H1 (cell line): ENCODE data around the gene OGN. TPM values are rescaled to one million over a fixed set of nuclear protein-coding genes. Genes with fewer than 3 reads are reported as not detected.

Experiments
- CTCF ChIA-PET: fragments of 300-600 bp; sonication (Branson Sonifier 250); formaldehyde crosslinking; loops from one replicate; lab custom pipeline; 2021; ENCODE audit not compliant: partially characterized antibody; lab: Charles Lee
- POLR2A ChIA-PET: fragments of 300-600 bp; sonication (Branson Sonifier 250); formaldehyde crosslinking; loops from one replicate; lab custom pipeline; 2021; ENCODE audit warnings: inconsistent platforms; ENCODE audit not compliant: partially characterized antibody; lab: Charles Lee
- DNase-seq, 2 experiments: peaks; one replicate each; pipeline versions ENCODE4 v3.0.0 to v3.0.0-alpha.2; 2010 to 2022; ENCODE audit warnings: low spot score in 2 of 2, low read depth in 1 of 2, mixed read lengths in 1 of 2
- FAIRE-seq: peaks from 2 replicates; lab custom pipeline; 2011; peaks lifted over from hg19 to GRCh38; lab: Jason Lieb, UNC
- H2AFZ ChIP-seq: 2 replicates; pipeline ENCODE4 v1.8.1; 2012; ENCODE audit warnings: low read length, inconsistent platforms
- H2AK5ac ChIP-seq: 2 replicates; pipeline ENCODE4 v1.6.1; 2013; ENCODE audit warnings: low read depth, low read length
- H2BK120ac ChIP-seq: replicated peaks from 2 replicates; pipeline ENCODE3; 2013; ENCODE audit warnings: low read depth, low read length, inconsistent platforms
- H2BK12ac ChIP-seq: 2 replicates; pipeline ENCODE4 v1.6.1; 2013; ENCODE audit warnings: low read depth, low read length
- H2BK15ac ChIP-seq: 2 replicates; pipeline ENCODE4 v1.6.1; 2013; ENCODE audit warnings: low read length
- H2BK20ac ChIP-seq: 2 replicates; pipeline ENCODE4 v1.6.1; 2013; ENCODE audit warnings: low read length
- H2BK5ac ChIP-seq: 2 replicates; pipeline ENCODE4 v1.6.1; 2013; ENCODE audit warnings: low read depth, low read length
- H3K14ac ChIP-seq: 2 replicates; pipeline ENCODE4 v1.6.1; 2013; ENCODE audit warnings: inconsistent platforms; ENCODE audit not compliant: insufficient read length
- H3K18ac ChIP-seq: 2 replicates; pipeline ENCODE4 v1.6.1; 2013; ENCODE audit warnings: low read length; ENCODE audit errors: extremely low read depth
- H3K23ac ChIP-seq: 2 replicates; pipeline ENCODE4 v1.6.1; 2013; ENCODE audit warnings: inconsistent platforms; ENCODE audit not compliant: insufficient read length
- H3K23me2 ChIP-seq: 2 replicates; pipeline ENCODE4 v1.6.1; 2013; ENCODE audit warnings: low read depth, low read length
- H3K27ac ChIP-seq: 2 replicates; pipeline ENCODE4 v1.6.1; 2011; ENCODE audit warnings: low read depth, low read length, inconsistent platforms
- H3K27me3 ChIP-seq, 4 experiments: replicated peaks in 1 of 4; 1 replicate in 1 of 4; 2 replicates in 3 of 4; pipeline versions ENCODE4 v1.6.1 to v1.8.1; 2011 to 2013; ENCODE audit warnings: low read length in 3 of 4, mild to moderate bottlenecking in 3 of 4, inconsistent platforms in 2 of 4, mixed read lengths in 2 of 4, moderate library complexity in 1 of 4; ENCODE audit not compliant: control insufficient read depth in 3 of 4, insufficient read depth in 3 of 4; ENCODE audit errors: extremely low read depth in 1 of 4
- H3K36me3 ChIP-seq, 4 experiments: 2 replicates each; pipeline versions ENCODE4 v1.6.1 to v1.8.1; 2011 to 2013; ENCODE audit warnings: mild to moderate bottlenecking in 4 of 4, low read length in 3 of 4, moderate library complexity in 2 of 4, control low read depth in 1 of 4, inconsistent platforms in 1 of 4; ENCODE audit not compliant: insufficient read depth in 4 of 4, control insufficient read depth in 2 of 4
- H3K4ac ChIP-seq: replicated peaks from 2 replicates; pipeline ENCODE3; 2013; ENCODE audit warnings: low read length, low read depth, mixed read lengths, inconsistent platforms; ENCODE audit not compliant: insufficient read length
- H3K4me1 ChIP-seq, 4 experiments: replicated peaks in 1 of 4; 1 replicate in 1 of 4; 2 replicates in 3 of 4; pipeline versions ENCODE4 v1.6.1 to v1.8.1; 2011 to 2013; ENCODE audit warnings: low read length in 3 of 4, inconsistent platforms in 2 of 4, mixed read lengths in 1 of 4; ENCODE audit not compliant: insufficient read depth in 4 of 4, control insufficient read depth in 3 of 4
- H3K4me2 ChIP-seq, 2 experiments: 2 replicates each; pipeline versions ENCODE4 v1.6.1 to v1.8.1; 2011 to 2013; ENCODE audit warnings: low read depth in 2 of 2, low read length in 2 of 2, control low read depth in 1 of 2, inconsistent platforms in 1 of 2, mild to moderate bottlenecking in 1 of 2; ENCODE audit not compliant: insufficient read depth in 1 of 2
- H3K4me3 ChIP-seq, 4 experiments: fragments of 200-600, 300-600 bp in 1 of 4; sonication (generic), shearing (Covaris generic), sonication (Bioruptor Twin) in 1 of 4; 2 replicates each; pipeline versions ENCODE4 v1.5.1 to v1.8.1; 2011 to 2016; ENCODE audit warnings: low read length in 4 of 4, low read depth in 3 of 4, control low read depth in 2 of 4, inconsistent platforms in 2 of 4, mild to moderate bottlenecking in 2 of 4, mixed read lengths in 1 of 4, moderate library complexity in 1 of 4; ENCODE audit not compliant: insufficient read depth in 2 of 4; ENCODE audit errors: extremely low read depth in 1 of 4
- H3K56ac ChIP-seq: replicated peaks from 2 replicates; pipeline ENCODE3; 2013; ENCODE audit warnings: low read depth, mild to moderate bottlenecking, mixed read lengths, low read length, inconsistent platforms; ENCODE audit not compliant: insufficient read length
- H3K79me1 ChIP-seq: 2 replicates; pipeline ENCODE4 v1.6.1; 2013; ENCODE audit warnings: low read depth, low read length, control low read depth
- H3K79me2 ChIP-seq, 2 experiments: 2 replicates each; pipeline versions ENCODE4 v1.6.1 to v1.8.1; 2012 to 2013; ENCODE audit warnings: low read length in 2 of 2, mild to moderate bottlenecking in 2 of 2, inconsistent platforms in 1 of 2; ENCODE audit not compliant: insufficient read depth in 2 of 2, control insufficient read depth in 1 of 2
- H3K9ac ChIP-seq, 4 experiments: replicated peaks in 1 of 4; 1 replicate in 1 of 4; 2 replicates in 3 of 4; pipeline versions ENCODE4 v1.6.1 to v1.8.1; 2011 to 2013; ENCODE audit warnings: low read depth in 3 of 4, low read length in 3 of 4, control low read depth in 2 of 4, mild to moderate bottlenecking in 2 of 4, moderate library complexity in 2 of 4, inconsistent platforms in 1 of 4; ENCODE audit errors: extremely low read depth in 1 of 4
- H3K9me3 ChIP-seq, 2 experiments: 2 replicates each; pipeline versions ENCODE4 v1.6.1 to v1.8.1; 2012 to 2013; ENCODE audit warnings: mild to moderate bottlenecking in 2 of 2, moderate library complexity in 2 of 2, control low read depth in 1 of 2, inconsistent platforms in 1 of 2, low read depth in 1 of 2, low read length in 1 of 2, mixed read lengths in 1 of 2; ENCODE audit not compliant: insufficient read depth in 2 of 2
- H4K20me1 ChIP-seq, 2 experiments: replicated peaks in 1 of 2; 2 replicates each; pipeline versions ENCODE3 to v1.8.1; 2011 to 2013; ENCODE audit warnings: inconsistent platforms in 2 of 2, low read length in 2 of 2, mild to moderate bottlenecking in 1 of 2; ENCODE audit not compliant: insufficient read depth in 2 of 2, control insufficient read depth in 1 of 2
- H4K5ac ChIP-seq: 2 replicates; pipeline ENCODE4 v1.6.1; 2013; ENCODE audit warnings: low read length, low read depth, mixed read lengths, inconsistent platforms; ENCODE audit not compliant: insufficient read length
- H4K8ac ChIP-seq: 2 replicates; pipeline ENCODE4 v1.8.0; 2013; ENCODE audit warnings: mild to moderate bottlenecking, moderate library complexity, low read length, inconsistent platforms; ENCODE audit not compliant: insufficient read depth; ENCODE audit errors: extremely low read depth
- H4K91ac ChIP-seq: replicated peaks from 2 replicates; pipeline ENCODE3; 2013; ENCODE audit warnings: low read length, mixed read lengths, inconsistent platforms; ENCODE audit not compliant: insufficient read length
- ASH2L ChIP-seq: fragments of 200-600, 300-600 bp; sonication (generic); IDR thresholded peaks from one replicate; pipeline ENCODE4 v1.7.1; 2017; ENCODE audit warnings: low read length
- KDM1A ChIP-seq: fragments of 200-600, 300-600 bp; sonication (generic); IDR thresholded peaks from 2 replicates; pipeline ENCODE4 v1.7.1; 2016; ENCODE audit warnings: mild to moderate bottlenecking, low read length, borderline replicate concordance
- KDM4A ChIP-seq: IDR thresholded peaks from one replicate; pipeline ENCODE4 v1.7.1; 2012; ENCODE audit warnings: low read depth, mild to moderate bottlenecking, moderate library complexity, low read length, inconsistent platforms; ENCODE audit not compliant: severe bottlenecking
- POU5F1 ChIP-seq: IDR thresholded peaks from 2 replicates; pipeline ENCODE4 v1.6.1; 2011; ENCODE audit warnings: low read depth, mild to moderate bottlenecking, low read length, moderate library complexity
- SP1 ChIP-seq: IDR thresholded peaks from 2 replicates; pipeline ENCODE4 v1.6.1; 2011; ENCODE audit warnings: low read depth, low read length
- WGBS, 2 experiments: shearing (Covaris generic) in 1 of 2; methylation state at CpG; one replicate each; pipeline versions ENCODE4 v1.1.6 to v1.1.7; 2013 to 2015; ENCODE audit warnings: low lambda C conversion rate in 2 of 2, mixed read lengths in 2 of 2, inconsistent platforms in 1 of 2, low coverage in 1 of 2, missing lambda C conversion rate in 1 of 2; ENCODE audit not compliant: insufficient replicate concordance in 2 of 2, insufficient coverage in 1 of 2, insufficient read length in 1 of 2; ENCODE audit errors: extremely low coverage in 1 of 2, missing lambda C conversion rate in 1 of 2; 5-methylcytosine and 5-hydroxymethylcytosine counted together
- polyA plus RNA-seq, 7 experiments: library from polyadenylated mRNA; depleted of rRNA in 3 of 7; stranded (reverse) in 5 of 7; unstranded in 2 of 7; fragments of >200 nt in 5 of 7; fragments of 200-250 nt in 2 of 7; gene quantifications; 1 replicate in 5 of 7; 2 replicates in 1 of 7; 4 replicates in 1 of 7; pipeline versions ENCODE4 v1.2.1 to v1.2.3, GENCODE V29; 2011 to 2013; ENCODE audit warnings: missing spikeins in 2 of 7, mixed read lengths in 2 of 7
- total RNA-seq: library from RNA; stranded (reverse); fragmentation: NEBNext Ultra II Directional; extraction: Animal tissue kit (Norgen Biotek cat#: 25700); gene quantifications from 2 replicates; pipeline ENCODE4 v1.2.1, GENCODE V29; 2021

OGN gene
- total and polyA plus RNA-seq, 2 of the 8 experiments (the other 6 are each of a cell fraction or from before 2014, with no cell fraction given) = not detected

DNA sequence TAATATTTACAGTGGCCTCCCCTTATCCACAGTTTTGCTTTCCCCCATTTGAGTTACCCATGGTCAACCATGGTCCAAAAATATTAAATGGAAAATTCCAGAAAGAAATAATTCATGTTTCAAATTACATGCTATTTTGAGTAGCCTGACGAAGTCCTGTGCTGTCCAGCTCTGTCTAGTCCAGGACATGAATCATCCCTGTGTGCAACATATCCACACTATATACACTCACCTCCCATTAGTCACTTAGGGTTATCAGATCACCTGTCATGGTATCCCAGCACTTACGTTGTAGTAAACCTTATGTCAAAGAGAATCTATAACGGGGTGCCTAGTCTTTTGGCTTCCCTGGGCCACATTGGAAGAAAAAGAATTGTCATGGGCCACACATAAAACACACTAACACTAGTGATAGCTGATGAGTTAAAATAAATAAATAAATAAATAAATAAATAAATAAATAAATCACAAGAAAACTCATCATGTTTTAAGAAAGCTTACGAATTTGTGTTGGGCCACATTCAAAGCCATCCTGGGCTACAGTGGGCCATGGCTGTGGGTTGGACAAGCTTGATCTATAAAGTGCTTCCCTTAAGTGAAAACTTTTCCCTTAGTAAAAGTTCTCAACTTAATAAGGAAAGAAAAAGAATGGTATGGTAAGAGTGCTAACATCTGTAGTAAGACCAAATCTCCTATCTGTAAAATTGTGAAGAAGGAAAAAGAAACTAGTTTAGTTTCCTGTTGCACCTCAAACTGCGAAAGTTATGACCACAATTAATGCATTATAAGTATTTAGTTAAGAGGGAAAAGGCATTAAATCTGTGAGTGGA, 35.8 kb upstream of the OGN start:
- FAIRE-seq (no peak), DNase-seq (no peak)
- no peak for TF ChIP-seq SP1
- no peak for TF ChIP-seq POU5F1
- no peak for TF ChIP-seq KDM1A
- no peak for TF ChIP-seq ASH2L
- TF ChIP-seq KDM4A = no peak
- Histone ChIP-seq H4K91ac (no peak overlapping the region), H3K4ac (no peak overlapping the region), H3K27ac (no peak overlapping the region), H3K27me3 (no peaks in the 10 kb centered on the region), H3K4me2 (no peak overlapping the region), H3K18ac (no peak overlapping the region), H3K9ac (no peak overlapping the region), H2AK5ac (no peak overlapping the region), H2BK5ac (no peak overlapping the region), H3K79me2 (no peaks in the 10 kb centered on the region), H2BK15ac (no peak overlapping the region), H2BK120ac (no peak overlapping the region), H3K23me2 (no peaks in the 10 kb centered on the region), H4K5ac (no peak overlapping the region), H3K23ac (no peak overlapping the region), H3K4me3 (no peak overlapping the region), H3K14ac (no peak overlapping the region), H3K56ac (no peak overlapping the region), H4K8ac (no peak overlapping the region), H4K20me1 (no peaks in the 10 kb centered on the region), H2BK20ac (no peak overlapping the region), H3K36me3 (no peaks in the 10 kb centered on the region), H3K9me3 (no peaks in the 10 kb centered on the region; a peak in 1 of 4 replicates), H2BK12ac (no peak overlapping the region), H3K4me1 (no peaks in the 10 kb centered on the region), H2AFZ (no peak overlapping the region), H3K79me1 (no peaks in the 10 kb centered on the region)
- ChIA-PET POLR2A (no interaction called here), CTCF (interaction anchor here (0.6 to 0.9 kb wide), 2 partner anchors 8 to 87 kb away, joined by 3 read pairs; no protein-coding TSS in a partner anchor)
- 82% methylated on average over 5 of the region's 5 CpGs; no CpG with 5 or more reads in 1 of the 2 experiments for WGBS, 2 experiments
